ENCODE data around the gene ATP6V1C2. TPM values are rescaled to one million over a fixed set of nuclear protein-coding genes. Genes with fewer than 3 reads are reported as not detected.

Gene ATP6V1C2
- total RNA-seq, 1 experiment from 2014 or later = 0.40 TPM

DNA sequence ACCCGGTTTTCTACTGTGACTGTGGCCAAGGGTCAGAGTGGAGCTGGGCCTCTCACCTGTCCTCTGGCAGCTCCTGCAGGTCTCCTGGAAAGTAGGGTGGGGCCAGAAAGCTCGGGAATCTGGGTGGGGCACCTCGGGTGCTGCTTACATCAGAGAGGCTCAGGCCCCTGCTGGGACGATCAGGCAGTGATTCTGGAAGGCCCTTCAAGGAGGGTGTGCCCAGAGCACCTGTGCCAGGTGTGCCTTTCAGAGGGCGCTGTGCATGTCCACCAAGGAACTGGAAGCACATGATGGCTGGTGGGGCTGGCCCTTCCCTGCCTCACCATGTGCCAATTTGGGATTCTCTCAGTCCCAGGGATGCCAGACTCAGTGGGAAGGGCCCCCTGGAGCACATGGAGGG is 44.0 kb downstream of the ATP6V1C2 start:
- peak overlapping the region; percentile 50; the same call in 1 of the 2 replicates for H2AFZ ChIP-seq (ENCODE audit: low read length)
- no peaks in the 10 kb centered on the region for H3K36me3 ChIP-seq (ENCODE audit: low read depth, low read length)
- H3K79me2 ChIP-seq (ENCODE audit: low read length) = no peaks in the 10 kb centered on the region
- H3K27ac ChIP-seq (ENCODE audit: low read length) = no peak overlapping the region
- H3K4me1 ChIP-seq (ENCODE audit: insufficient read depth, low read length) = peaks cover 8% of the 10 kb centered on the region
- no peak overlapping the region for H3K9ac ChIP-seq (ENCODE audit: low read length)
- no peaks in the 10 kb centered on the region for H3F3A ChIP-seq (ENCODE audit: low read length, unreplicated experiment)
- ChIA-PET POLR2A (ENCODE audit: unreplicated experiment) (no interaction called here), CTCF (no interaction called here)
- BruUV-seq (replicated peaks) = no TSS peak
- DNase-seq = peak; percentile 52
- intact Hi-C loops (cut with micrococcal nuclease) = no loop called here
- H3K9me3 ChIP-seq (ENCODE audit: low read length) = no peaks in the 10 kb centered on the region
- H3K4me2 ChIP-seq (ENCODE audit: low read length) = no peak overlapping the region
- H3K9me2 ChIP-seq (replicated peaks; ENCODE audit: low read length) = no peaks in the 10 kb centered on the region
- TF ChIP-seq, protein P1, sequence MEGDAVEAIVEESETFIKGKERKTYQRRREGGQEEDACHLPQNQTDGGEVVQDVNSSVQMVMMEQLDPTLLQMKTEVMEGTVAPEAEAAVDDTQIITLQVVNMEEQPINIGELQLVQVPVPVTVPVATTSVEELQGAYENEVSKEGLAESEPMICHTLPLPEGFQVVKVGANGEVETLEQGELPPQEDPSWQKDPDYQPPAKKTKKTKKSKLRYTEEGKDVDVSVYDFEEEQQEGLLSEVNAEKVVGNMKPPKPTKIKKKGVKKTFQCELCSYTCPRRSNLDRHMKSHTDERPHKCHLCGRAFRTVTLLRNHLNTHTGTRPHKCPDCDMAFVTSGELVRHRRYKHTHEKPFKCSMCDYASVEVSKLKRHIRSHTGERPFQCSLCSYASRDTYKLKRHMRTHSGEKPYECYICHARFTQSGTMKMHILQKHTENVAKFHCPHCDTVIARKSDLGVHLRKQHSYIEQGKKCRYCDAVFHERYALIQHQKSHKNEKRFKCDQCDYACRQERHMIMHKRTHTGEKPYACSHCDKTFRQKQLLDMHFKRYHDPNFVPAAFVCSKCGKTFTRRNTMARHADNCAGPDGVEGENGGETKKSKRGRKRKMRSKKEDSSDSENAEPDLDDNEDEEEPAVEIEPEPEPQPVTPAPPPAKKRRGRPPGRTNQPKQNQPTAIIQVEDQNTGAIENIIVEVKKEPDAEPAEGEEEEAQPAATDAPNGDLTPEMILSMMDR (conservative IDR thresholded peaks at IDR 0.05; ENCODE audit: low read depth, low read length) = no peak
- TF ChIP-seq EZH2phosphoT487 (IDR thresholded peaks at IDR 0.05; ENCODE audit: borderline replicate concordance, low read length) (no peak), EZH2 (IDR thresholded peaks at IDR 0.05; ENCODE audit: low read length, unreplicated experiment) (no peak)
- no peaks in the 10 kb centered on the region for H4K20me1 ChIP-seq (ENCODE audit: low read length)
- ATAC-seq = peak; percentile 66
- no peak overlapping the region for H3K4me3 ChIP-seq (ENCODE audit: low read length)
- H3K27me3 ChIP-seq (ENCODE audit: low read length) = no peaks in the 10 kb centered on the region

DNA sequence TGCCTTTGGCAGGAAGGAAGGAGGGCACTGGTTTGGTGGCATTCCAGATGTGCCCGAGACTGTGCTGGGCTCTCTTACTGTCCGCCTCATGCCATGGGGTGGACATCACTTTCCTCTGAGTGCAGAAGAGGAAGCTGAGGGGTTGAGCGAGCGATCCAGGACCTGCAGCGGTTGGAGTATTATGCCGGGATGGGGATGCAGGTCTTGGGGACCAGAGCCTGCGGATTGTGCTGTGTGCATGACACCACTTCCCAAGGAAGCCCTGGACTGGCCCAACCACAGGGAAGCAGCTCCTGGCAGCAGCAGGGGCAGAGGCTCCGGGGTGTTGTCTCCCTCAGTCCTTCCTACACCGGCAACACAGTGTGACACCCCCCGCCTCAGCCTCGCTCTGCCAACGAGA is 44.5 kb downstream of the ATP6V1C2 start:
- Histone ChIP-seq H3K4me3 (ENCODE audit: low read length) (no peak overlapping the region), H2AFZ (ENCODE audit: low read length) (0 out of 2 replicates have a peak overlapping the region, but pooled peaks have one; percentile 50), H3K36me3 (ENCODE audit: low read depth, low read length) (no peaks in the 10 kb centered on the region), H3K4me1 (ENCODE audit: insufficient read depth, low read length) (peaks cover 8% of the 10 kb centered on the region), H3K27me3 (ENCODE audit: low read length) (no peaks in the 10 kb centered on the region), H3F3A (ENCODE audit: low read length, unreplicated experiment) (no peaks in the 10 kb centered on the region), H3K9me2 (replicated peaks; ENCODE audit: low read length) (no peaks in the 10 kb centered on the region), H3K27ac (ENCODE audit: low read length) (no peak overlapping the region), H3K79me2 (ENCODE audit: low read length) (no peaks in the 10 kb centered on the region), H3K4me2 (ENCODE audit: low read length) (no peak overlapping the region), H3K9me3 (ENCODE audit: low read length) (no peaks in the 10 kb centered on the region), H4K20me1 (ENCODE audit: low read length) (no peaks in the 10 kb centered on the region), H3K9ac (ENCODE audit: low read length) (no peak overlapping the region)
- ATAC-seq (no peak), DNase-seq (no peak)
- ChIA-PET CTCF (no interaction called here), POLR2A (ENCODE audit: unreplicated experiment) (no interaction called here)
- BruUV-seq (replicated peaks) = no TSS peak
- TF ChIP-seq EZH2 (IDR thresholded peaks at IDR 0.05; ENCODE audit: low read length, unreplicated experiment) = no peak
- TF ChIP-seq EZH2phosphoT487 (IDR thresholded peaks at IDR 0.05; ENCODE audit: borderline replicate concordance, low read length) = no peak
- TF ChIP-seq, protein P1 (conservative IDR thresholded peaks at IDR 0.05; ENCODE audit: low read depth, low read length) = no peak
- intact Hi-C loops (cut with micrococcal nuclease) = no loop called here

DNA sequence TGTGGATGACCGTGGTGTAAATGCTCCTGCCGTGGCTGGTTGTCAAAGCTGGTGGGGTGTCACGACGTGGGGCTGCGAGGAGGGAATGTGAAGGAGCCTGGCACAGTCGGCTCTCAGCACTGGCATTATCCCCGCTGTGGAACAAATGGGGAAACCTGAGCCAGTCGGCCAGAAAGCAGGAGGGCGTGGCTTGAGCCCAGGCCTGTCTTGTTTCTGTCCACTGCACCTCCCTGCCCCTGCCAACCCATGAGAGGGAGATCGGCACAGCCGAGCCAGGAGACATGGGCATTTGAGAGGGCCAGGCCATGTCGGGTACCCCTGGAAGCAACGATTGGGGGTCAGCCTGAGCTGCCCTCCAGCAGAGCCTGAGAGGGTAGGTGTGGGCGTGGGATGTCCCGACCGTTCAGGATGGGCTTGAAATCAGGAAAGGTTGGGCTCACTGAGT is 46.7 kb downstream of the ATP6V1C2 start:
- Histone ChIP-seq H3K9me3 (ENCODE audit: low read length) (no peaks in the 10 kb centered on the region), H3K36me3 (ENCODE audit: low read depth, low read length) (no peaks in the 10 kb centered on the region), H3K9ac (ENCODE audit: low read length) (no peak overlapping the region), H4K20me1 (ENCODE audit: low read length) (no peaks in the 10 kb centered on the region), H3K9me2 (replicated peaks; ENCODE audit: low read length) (no peaks in the 10 kb centered on the region), H3K27ac (ENCODE audit: low read length) (no peak overlapping the region), H3K4me3 (ENCODE audit: low read length) (no peak overlapping the region), H3F3A (ENCODE audit: low read length, unreplicated experiment) (no peaks in the 10 kb centered on the region), H3K4me2 (ENCODE audit: low read length) (no peak overlapping the region), H3K4me1 (ENCODE audit: insufficient read depth, low read length) (peaks cover 8% of the 10 kb centered on the region), H3K27me3 (ENCODE audit: low read length) (no peaks in the 10 kb centered on the region), H3K79me2 (ENCODE audit: low read length) (no peaks in the 10 kb centered on the region), H2AFZ (ENCODE audit: low read length) (no peak overlapping the region)
- intact Hi-C loops (cut with micrococcal nuclease) = no loop called here
- CTCF ChIA-PET = no interaction called here
- TF ChIP-seq EZH2 (IDR thresholded peaks at IDR 0.05; ENCODE audit: low read length, unreplicated experiment) = no peak
- no peak for TF ChIP-seq EZH2phosphoT487 (IDR thresholded peaks at IDR 0.05; ENCODE audit: borderline replicate concordance, low read length)
- TF ChIP-seq, protein P1 (conservative IDR thresholded peaks at IDR 0.05; ENCODE audit: low read depth, low read length) = no peak
- DNase-seq (no peak), ATAC-seq (no peak)
- POLR2A ChIA-PET (ENCODE audit: unreplicated experiment) = no interaction called here
- no TSS peak for BruUV-seq (replicated peaks)
